SIG-M5 treated with dmso at 0.1 percent for 504 hours (cell line): ENCODE results near the gene APH1A.
A peak's percentile ranks its signal among the peaks of the same experiment; 100 is the strongest.
"Not testable (repeated sequence)": the region's sequence is repeated elsewhere in the genome, so short reads cannot be mapped to it uniquely, and the experiment has no call there.

Source experiments
- DNase-seq: peaks from one replicate; lab custom pipeline; 2025; ENCODE audit not compliant: unreplicated experiment; lab: John Stamatoyannopoulos, UW

The APH1A gene

DNA sequence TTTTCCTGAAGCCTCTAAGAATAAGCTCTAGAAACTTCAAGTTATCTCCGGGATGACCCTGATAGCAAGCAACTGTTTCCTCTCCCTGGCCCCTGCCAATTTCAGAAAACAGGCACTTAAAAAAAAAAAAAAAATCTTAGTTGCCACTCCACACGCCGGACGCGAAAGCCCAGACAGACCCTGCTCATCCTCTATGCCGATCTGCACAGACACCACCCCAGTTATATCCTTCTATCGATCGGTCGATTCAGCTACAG, 34.6 kb downstream of the APH1A start:
- no peak for DNase-seq

DNA sequence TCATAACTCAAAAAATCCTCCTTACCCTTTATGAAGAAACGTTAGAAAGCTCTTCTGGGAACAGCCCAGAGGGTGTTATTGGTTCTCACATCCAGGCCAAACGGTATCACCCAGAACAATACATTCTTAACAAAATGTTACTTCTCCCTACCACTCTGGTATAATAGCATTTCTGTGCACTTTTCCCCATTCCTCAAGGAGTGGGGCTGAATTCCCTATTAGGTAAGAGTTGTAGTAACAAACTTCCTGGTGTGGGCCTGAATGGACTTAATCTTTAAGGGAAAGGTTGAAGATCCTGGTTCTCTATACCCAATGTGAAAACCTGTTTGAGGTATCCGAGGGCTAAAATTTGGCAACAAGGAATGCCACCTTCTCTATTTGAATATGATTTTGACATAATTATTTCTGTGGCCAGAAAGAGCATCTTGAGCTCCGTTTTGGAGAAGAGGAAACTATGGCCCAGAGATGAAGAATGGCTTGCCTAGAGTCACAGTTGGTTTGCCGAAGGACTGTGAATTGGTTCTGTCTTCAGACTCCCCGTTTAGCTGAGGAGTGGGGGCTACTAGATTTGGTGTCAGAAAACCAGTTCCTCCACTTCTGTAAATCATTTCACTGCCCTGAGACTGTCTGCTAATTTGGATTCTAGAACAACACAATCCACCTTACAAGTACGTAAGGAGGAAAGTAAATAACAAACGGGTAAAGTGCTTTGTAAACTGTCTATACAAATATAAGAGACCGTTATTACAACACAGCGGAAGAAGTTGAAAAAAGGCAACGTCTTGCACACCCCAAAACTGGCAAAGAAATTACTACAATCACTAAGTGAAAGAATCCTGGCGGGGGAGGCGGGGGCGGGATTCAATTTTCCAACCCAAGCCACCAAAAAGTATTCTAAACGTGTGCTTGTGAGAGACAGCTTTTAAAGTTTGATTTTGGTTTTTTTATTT, 35.2 kb downstream of the APH1A start:
- DNase-seq = peak; percentile 93

DNA sequence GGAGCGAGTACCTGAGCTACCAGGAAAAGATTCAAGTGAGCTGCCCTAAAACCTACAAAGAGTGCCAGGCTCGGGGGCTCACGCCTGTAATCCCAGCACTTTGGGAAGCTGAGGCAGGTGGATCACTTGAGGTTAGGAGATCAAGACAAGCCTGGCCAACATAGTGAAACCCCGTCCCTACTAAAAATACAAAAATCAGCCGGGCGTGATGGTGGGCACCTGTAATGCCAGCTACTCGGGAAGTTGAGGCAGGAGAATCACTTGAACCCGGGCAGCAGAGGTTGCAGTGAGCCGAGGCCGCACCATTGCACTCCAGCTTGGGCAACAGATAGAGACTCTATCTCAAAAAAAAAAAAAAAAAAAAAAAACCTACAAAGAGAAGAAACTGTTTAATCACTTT, 35.9 kb downstream of the APH1A start:
- DNase-seq = not testable (repeated sequence)

DNA sequence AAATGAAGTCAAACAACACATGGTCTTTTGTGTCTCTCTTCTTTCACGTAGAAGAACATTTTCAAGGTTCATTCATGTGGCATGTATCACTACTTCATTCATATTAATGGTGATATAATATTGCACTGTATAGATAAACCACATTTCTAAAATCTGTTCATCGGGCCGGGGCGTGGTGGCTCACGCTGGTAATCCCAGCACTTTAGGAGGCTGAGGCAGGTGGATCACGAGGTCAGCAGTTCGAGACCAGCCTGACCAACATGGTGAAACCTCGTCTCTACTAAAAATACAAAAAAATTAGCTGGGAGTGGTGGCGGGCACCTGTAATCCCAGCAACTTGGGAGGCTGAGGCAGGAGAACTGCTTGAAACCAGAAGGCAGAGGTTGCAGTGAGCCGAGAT, 40.6 kb downstream of the APH1A start:
- DNase-seq = not testable (repeated sequence)

DNA sequence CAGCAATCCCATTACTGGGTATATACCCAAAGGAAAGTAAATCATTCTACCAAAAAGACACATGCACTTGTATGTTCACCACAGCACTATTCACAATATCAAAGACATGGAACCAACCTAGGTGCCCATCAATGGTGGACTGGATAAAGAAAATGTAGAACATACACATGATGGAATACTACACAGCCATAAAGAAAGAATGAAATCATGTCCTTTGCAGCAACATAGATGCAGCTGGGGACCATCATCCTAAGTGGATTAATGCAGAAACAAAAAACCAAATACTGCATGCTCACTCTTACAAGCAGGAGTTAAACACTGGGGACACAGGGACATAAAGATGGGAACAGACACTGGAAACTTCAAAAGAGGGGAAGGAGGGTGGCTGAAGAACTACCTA, 41.6 kb downstream of the APH1A start:
- DNase-seq = no peak

DNA sequence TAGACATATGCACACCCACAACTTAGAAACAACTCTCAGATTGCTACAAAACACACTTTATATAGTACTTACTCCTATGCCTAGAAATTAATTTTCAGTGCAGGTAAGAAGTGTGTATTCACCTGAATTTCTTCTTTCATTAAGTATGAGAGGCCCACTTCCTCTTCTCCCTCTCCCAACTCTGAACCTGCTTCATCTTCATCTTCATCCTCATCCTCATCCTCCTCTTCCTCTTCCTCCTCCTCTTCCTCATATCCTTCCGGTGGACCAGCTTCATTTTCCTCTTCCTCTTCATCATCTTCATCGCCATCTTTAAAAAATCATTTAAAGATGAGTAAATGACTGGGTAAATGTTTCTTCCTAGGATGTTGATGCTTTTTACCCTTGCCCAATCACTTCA, 42.3 kb downstream of the APH1A start:
- DNase-seq = no peak

DNA sequence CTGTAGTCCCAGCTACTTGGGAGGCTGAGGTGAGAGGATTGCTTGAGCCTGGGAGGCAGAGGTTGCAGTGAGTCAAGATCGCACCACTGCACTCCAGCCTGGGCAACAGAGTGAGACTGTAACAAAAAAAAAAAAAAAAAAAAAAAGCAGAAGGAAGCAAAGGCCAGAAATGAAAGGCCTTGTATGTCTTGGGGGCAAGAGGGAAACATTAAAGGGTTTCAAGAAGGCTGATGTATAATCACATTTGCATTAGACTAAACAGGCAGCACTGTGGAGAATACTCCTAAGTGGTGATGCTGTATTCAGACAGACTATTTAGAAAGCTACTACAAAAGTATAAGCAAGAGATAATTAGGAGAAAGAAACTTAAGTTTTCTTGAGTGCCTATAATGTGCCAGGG, 43.3 kb downstream of the APH1A start:
- no peak for DNase-seq

DNA sequence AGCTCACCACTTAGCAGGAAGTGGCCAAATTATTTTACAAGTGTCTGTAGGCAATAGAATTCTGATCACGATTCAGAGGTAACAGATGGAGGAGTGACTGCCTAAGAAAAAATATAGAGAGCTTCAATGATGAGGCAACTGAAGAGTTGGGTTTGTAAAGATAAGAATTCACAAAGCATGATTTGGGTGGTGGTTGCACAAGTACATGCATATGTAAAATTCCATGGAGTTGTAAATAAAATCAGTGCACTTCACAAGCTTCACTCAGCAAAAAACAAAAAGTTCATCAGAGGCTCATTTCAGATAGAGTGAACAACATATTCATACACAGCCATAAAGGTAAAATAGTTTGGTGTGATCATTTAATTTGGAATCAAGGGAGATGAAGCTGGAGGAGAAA, 43.8 kb downstream of the APH1A start:
- no peak for DNase-seq

DNA sequence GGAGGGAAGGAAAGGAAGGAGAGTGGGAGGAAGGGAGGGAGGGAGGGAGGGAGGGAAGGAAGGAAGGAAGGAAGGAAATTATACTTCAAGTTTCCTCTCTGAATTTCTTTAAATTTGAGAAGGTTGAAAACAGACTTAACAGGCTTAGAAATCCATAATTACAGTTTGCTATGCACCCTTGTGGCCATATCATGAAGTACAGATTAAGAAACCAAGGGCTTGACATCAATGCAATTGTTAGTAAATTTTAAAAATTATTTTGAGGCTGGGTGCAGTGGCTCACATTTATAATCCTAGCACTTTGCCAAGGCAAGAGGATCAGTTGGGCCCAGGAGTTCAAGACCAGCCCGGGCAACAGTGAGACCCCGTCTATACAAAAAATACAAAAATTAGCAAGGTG, 47.3 kb downstream of the APH1A start:
- peak; percentile 60 for DNase-seq

DNA sequence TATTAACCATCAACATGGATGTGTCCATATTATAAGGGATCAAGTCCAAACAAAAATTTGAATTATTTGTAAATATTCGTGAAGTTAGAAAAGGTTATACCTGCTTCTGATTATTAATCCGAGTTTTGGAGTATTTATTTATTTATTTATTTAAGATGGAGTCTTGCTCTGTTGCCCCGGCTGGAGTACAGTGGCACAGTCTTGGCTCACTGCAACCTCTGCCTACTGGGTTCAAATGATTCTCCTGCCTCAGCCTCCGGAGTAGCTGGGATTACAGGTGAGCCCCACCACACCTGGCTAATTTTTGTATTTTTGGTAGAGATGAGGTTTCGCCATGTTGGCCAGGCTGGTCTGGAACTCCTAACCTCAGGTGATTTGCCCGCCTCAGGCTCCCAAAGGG, 53.0 kb downstream of the APH1A start:
- DNase-seq = not testable (repeated sequence)
